LoVo (cell line): Measurements from ENCODE around the gene PIK3R2.
A peak's percentile ranks its signal among the peaks of the same experiment; 100 is the strongest.
"Not testable (repeated sequence)": the region's sequence is repeated elsewhere in the genome, so short reads cannot be mapped to it uniquely, and the experiment has no call there.

Experiments used
- DNase-seq: peaks from one replicate; pipeline ENCODE4 v3.0.0-alpha.2; 2016; ENCODE audit warnings: low spot score

PIK3R2 gene

DNA sequence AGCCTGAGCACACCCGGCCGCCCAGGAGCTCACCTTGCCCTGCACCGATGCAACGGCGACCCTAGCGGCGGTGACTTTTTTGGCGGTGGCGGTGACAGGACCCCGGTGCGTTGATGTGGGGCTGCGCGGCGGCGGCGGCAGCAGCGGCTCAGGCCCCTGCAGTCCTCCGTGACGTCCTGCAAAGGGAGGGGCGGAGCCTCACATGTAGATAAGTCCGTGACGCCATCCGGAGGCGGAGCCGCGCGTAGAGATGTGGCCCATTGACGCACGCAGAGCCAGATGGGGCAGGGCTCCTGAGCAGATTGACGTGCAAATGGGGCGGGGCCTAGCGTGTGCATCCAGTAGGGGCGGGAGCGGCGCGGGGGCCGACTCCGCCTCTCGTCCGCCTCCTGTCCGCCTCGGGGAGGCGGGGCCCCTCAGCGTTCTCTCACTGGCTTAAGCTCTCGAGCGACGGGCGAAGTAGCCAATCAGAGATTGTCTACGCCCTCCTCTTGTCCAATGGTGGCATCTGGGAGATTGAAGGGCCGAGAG is 51.0 kb downstream of the PIK3R2 start, which contains the start of gene RAB3A:
RAB3A (minus strand) TSS at position 180 of the 531 bp plus-strand sequence. CDS start 1,302 bp downstream, outside the sequence.
- peak; percentile 100 for DNase-seq

- no peak for DNase-seq
These were observed 51.6 kb downstream of the PIK3R2 start for GRCh38 chr19:18204394-18205199.

DNA sequence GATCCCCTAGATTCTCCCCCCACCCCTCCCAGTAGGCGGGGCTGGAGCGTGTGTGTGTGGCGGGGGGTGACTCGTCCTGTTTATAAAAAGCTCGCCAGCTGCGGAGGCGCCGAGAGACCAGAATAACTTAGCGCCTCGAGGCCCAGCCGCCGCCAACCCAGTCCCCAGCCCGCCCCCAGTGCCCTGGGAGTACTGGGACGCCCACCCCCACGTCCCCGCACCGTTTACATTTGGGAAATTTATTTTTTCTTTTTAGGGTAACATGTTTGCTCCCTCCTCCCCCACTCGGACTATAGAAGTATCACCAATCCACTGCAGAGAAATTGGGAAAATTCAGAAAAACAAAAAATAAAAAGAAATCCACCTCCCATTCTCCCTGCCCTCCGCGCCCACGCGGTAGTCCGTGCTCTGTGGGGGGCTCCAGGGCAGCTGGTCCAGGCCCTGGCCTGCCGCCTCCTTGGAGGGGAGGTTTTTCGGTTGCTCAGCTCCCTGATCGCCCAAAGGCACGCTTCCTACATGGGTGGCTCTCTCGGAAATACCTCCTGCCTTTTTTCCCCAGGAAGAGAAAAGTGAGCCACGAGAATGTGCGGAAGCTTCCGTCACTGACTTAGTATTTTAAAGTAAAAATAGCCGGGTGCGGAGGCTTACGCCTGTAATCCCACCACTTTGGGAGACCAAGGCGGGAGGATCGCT is 52.4 kb downstream of the PIK3R2 start:
- DNase-seq = no peak

DNA sequence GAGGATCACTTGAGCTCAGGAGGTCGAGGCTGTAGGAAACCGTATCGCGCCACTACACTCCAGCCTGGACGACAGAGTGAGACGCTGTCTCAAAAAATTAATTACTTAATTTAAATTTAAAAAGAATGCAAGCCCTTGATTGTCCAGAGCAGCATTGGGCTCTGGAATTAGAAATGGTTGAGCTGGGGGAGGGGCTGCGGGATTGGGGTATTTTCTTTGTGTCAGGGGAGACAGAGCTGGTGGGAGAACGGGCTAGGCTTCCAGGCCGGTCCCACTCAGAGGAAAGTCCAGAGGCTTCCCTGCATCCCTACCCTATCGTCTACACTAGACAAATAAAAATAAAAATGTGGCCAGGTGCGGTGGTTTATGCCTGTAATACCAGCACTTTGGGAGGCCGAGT is 53.1 kb downstream of the PIK3R2 start:
- no peak for DNase-seq

DNA sequence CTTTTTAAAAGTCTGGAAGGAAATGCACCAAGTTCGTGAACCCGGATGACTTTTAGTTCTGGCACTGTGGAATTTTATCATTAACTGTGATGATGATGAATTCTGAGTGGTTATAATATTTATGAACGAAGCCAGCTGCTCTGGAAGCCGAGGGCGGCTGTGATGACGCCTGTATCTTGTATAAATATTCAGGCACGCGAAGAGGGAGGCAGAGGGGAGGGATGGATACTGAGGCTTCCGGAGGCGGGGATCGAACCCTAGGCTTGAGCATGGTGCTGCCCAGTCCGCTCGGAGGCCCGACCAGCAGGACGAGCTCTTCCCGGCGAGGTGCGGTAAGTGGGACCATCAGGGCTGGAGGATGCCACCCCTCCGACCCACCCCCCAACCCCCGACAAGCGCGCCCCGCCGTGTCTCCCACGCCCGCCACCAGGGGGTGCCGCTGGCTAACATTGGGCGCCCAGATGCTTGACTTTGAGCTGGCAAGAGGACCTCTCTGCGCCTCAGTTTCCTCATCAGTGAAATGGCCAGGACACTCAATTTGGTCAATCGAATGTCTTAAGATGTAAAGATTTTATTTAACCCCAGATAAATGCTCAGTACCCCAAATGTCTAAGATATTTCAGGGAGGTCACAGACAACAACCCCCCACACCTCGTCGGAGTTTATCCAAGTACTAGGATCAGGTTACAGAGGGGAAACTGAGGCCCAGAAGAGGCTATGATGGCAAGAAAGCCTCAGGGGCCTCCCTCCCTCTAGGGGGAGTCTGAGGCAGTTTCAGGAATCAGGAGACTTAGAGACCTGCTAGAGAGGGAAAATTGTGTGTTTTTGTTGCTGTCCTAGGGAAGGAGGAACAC is 55.4 kb downstream of the PIK3R2 start:
- DNase-seq = no peak

DNA sequence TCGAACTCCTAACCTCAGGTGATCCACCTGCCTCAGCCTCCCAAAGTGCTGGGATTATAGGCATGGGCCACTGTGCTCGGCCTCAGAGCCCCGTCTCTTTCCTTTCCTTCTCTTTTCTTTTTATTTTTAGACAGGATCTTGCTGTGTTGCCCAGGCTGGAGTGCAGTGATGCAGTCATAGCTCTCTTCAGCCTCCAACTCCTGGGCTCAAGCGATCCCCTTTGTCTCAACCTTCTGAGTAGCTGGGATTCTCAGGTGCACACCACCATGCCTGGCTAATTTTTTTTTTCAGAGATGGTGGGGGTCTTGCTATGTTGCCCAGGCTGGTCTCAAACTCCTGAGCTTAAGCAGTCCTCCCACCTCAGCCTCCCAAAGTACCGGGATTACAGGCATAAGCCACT is 56.9 kb downstream of the PIK3R2 start:
- not testable (repeated sequence) for DNase-seq

DNA sequence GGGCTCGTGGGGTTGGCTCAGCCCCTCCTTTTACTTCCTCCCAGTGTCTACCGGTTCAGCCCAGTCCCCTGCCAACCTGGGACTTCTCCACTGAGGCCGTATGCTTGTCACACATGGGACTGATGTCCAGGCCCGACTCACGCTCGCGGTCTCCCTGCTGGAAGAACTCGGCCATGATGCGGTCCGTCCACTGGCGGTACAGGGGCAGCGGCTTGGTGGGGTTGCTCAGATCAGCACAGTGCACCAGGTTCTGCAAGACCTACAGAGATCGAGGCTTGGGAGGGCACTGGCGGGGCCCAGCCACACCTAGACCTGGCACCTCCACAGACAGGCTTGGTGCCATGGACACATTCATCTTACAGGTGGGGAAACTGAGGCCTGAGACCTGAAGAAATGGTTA is 58.7 kb downstream of the PIK3R2 start:
- no peak for DNase-seq

DNA sequence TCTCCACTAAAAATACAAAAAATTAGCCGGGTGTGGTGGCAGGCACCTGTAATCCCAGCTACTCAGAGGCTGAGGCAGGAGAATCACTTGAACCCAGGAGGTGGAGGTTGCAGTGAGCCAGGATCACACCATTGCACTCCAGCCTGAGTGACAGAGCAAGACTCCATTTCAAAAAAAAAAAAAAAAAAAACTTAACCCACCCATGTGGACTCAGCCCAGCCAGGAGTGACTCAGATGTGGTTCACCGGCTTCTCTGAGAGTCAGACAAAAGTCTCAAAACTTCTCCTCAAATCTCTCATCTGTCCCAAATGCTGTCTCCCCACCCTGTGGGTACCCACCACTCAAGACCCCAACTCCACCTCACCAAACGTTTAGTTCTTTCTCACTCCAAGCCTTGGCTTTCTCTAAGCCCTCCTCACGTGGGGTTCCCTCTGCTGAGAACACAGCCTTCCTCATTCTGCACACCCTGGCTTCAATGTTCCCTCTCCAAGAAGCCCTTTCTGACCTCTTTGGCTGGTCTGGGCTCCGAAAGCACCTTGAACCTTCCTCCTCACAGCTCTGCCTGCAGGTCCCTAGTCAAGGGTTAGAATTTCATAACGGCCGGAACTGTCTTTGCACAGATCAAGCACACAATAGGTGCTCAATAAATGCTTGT is 61.9 kb downstream of the PIK3R2 start:
- DNase-seq = no peak

- DNase-seq = no peak
These were observed 63.8 kb downstream of the PIK3R2 start for GRCh38 chr19:18216789-18217188.

DNA sequence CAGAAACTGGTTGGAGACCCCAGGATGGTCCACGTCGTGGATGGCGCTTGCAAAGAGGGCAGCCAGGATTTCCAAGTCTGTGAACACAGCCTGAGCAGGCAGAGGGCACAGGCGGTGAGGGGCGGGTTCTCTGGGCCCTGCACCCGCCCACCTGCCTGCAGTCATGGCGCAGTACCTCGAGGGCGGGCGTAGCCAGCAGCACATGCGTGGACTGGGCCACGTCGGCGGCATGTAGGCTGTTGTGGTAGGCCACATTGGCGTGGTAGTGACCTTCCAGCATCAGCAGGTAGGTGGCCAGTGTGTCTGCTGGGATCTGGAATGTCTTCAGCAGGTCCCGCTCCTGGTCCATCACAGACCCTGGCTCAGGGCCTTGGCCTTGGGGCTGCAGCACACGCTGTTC is 65.2 kb downstream of the PIK3R2 start:
- DNase-seq = no peak

DNA sequence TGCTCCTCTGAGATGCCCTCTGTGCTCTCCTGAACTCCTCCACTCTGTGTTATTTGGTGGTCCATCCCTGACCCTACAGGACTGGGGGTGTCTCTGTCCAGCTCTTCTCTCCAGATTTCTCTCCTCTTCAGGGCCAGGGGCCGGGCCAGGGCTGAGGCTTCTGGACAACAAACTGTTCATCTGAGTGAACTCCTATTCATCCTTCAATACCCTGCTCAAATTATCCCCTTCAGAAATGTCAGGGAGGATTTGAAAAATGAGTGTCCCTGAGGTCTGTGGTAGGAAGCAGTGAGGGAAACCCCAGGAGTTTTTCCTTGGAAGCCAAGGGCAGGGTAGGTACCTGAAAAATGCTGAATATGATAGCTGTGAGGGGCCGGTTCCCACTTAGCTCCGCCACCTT is 65.6 kb downstream of the PIK3R2 start:
- no peak for DNase-seq
